Measurements from ENCODE around the gene PLAU. TPM values are rescaled to one million over a fixed set of nuclear protein-coding genes. Genes with fewer than 3 reads are reported as not detected.

The PLAU gene
- total and polyA plus RNA-seq, 2 of the 13 experiments (the other 11 are each of a cell fraction or from before 2014, with no cell fraction given) = 0.45 to 11.2 TPM

DNA sequence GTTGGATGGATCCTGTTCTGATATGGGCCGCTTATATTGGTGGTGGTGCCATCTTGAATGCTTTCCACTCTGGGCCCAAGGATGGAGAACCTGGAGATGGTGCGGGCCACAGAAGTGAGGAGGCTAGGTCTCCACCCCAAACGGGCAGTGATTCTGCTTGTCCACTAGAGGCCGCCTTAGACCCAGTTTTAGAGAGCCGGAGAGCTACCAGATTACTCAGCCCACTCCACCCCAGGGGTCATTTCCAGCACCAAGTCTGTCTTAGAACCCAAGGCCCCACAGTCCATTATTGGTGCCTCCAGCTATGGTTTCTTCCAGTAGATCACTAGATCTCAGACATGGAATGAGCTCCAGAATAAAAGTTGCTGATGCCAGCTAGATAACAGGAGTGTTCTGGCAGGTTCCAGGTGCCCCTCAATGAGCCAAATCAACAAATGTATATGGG is 24.8 kb upstream of the PLAU start (continued):
- TF ChIP-seq TCF7L2 (IDR thresholded peaks at IDR 0.05; ENCODE audit: low read depth, low read length) (no peak), FOXA3 (CRISPR knock-in tag; IDR thresholded peaks at IDR 0.05) (peak; percentile 26; the same call in 1 of the 2 replicates), ZNF296 (CRISPR knock-in tag; conservative IDR thresholded peaks at IDR 0.05) (no peak), DNMT1 (CRISPR knock-in tag; IDR thresholded peaks at IDR 0.05) (no peak), ZNF652 (CRISPR knock-in tag; IDR thresholded peaks at IDR 0.05; ENCODE audit: borderline replicate concordance, low read depth) (no peak), U2AF1 (optimal IDR thresholded peaks at IDR 0.05; ENCODE audit: low read depth, low read length) (no peak), NR2F2 (IDR thresholded peaks at IDR 0.05; ENCODE audit: borderline replicate concordance, low read depth) (no peak), SALL1 (CRISPR knock-in tag; IDR thresholded peaks at IDR 0.05) (peak; percentile 39; the same call in 1 of the 2 replicates), ZSCAN9 (CRISPR knock-in tag; IDR thresholded peaks at IDR 0.05; ENCODE audit: borderline replicate concordance) (0 out of 2 replicates have a peak, but pooled peaks have one; percentile 38), NPAS2 (CRISPR knock-in tag; IDR thresholded peaks at IDR 0.05; ENCODE audit: borderline replicate concordance) (no peak), TRIM24 (CRISPR knock-in tag; IDR thresholded peaks at IDR 0.05) (no peak), GATAD1 (CRISPR knock-in tag; IDR thresholded peaks at IDR 0.05) (0 out of 2 replicates have a peak, but pooled peaks have one; percentile 16), STAG1 (CRISPR knock-in tag; IDR thresholded peaks at IDR 0.05) (peak; percentile 95), SALL2 (CRISPR knock-in tag; IDR thresholded peaks at IDR 0.05) (peak; percentile 24; the same call in 1 of the 2 replicates), ZNF292 (CRISPR knock-in tag; IDR thresholded peaks at IDR 0.05; ENCODE audit: borderline replicate concordance, low read depth) (no peak), HOXA5 (CRISPR knock-in tag; IDR thresholded peaks at IDR 0.05) (peak; percentile 54; the same call in 1 of the 2 replicates)
- TF ChIP-seq, protein P1, sequence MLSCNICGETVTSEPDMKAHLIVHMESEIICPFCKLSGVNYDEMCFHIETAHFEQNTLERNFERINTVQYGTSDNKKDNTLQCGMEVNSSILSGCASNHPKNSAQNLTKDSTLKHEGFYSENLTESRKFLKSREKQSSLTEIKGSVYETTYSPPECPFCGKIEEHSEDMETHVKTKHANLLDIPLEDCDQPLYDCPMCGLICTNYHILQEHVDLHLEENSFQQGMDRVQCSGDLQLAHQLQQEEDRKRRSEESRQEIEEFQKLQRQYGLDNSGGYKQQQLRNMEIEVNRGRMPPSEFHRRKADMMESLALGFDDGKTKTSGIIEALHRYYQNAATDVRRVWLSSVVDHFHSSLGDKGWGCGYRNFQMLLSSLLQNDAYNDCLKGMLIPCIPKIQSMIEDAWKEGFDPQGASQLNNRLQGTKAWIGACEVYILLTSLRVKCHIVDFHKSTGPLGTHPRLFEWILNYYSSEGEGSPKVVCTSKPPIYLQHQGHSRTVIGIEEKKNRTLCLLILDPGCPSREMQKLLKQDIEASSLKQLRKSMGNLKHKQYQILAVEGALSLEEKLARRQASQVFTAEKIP (CRISPR knock-in tag; IDR thresholded peaks at IDR 0.05; ENCODE audit: borderline replicate concordance) = no peak
- TF ChIP-seq, protein P2, sequence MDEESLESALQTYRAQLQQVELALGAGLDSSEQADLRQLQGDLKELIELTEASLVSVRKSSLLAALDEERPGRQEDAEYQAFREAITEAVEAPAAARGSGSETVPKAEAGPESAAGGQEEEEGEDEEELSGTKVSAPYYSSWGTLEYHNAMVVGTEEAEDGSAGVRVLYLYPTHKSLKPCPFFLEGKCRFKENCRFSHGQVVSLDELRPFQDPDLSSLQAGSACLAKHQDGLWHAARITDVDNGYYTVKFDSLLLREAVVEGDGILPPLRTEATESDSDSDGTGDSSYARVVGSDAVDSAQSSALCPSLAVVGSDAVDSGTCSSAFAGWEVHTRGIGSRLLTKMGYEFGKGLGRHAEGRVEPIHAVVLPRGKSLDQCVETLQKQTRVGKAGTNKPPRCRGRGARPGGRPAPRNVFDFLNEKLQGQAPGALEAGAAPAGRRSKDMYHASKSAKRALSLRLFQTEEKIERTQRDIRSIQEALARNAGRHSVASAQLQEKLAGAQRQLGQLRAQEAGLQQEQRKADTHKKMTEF (CRISPR knock-in tag; IDR thresholded peaks at IDR 0.05) = no peak
- TF ChIP-seq, protein P3, sequence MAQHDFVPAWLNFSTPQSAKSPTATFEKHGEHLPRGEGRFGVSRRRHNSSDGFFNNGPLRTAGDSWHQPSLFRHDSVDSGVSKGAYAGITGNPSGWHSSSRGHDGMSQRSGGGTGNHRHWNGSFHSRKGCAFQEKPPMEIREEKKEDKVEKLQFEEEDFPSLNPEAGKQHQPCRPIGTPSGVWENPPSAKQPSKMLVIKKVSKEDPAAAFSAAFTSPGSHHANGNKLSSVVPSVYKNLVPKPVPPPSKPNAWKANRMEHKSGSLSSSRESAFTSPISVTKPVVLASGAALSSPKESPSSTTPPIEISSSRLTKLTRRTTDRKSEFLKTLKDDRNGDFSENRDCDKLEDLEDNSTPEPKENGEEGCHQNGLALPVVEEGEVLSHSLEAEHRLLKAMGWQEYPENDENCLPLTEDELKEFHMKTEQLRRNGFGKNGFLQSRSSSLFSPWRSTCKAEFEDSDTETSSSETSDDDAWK (CRISPR knock-in tag; IDR thresholded peaks at IDR 0.05) = no peak
- TF ChIP-seq, protein P4, sequence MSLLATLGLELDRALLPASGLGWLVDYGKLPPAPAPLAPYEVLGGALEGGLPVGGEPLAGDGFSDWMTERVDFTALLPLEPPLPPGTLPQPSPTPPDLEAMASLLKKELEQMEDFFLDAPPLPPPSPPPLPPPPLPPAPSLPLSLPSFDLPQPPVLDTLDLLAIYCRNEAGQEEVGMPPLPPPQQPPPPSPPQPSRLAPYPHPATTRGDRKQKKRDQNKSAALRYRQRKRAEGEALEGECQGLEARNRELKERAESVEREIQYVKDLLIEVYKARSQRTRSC (CRISPR knock-in tag; IDR thresholded peaks at IDR 0.05; ENCODE audit: low read depth) = no peak
- TF ChIP-seq, protein P5, sequence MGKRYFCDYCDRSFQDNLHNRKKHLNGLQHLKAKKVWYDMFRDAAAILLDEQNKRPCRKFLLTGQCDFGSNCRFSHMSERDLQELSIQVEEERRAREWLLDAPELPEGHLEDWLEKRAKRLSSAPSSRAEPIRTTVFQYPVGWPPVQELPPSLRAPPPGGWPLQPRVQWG (CRISPR knock-in tag; IDR thresholded peaks at IDR 0.05; ENCODE audit: borderline replicate concordance, low read depth) = no peak
